Measurements from ENCODE around the gene SLC12A7.
"Not testable (repeated sequence)": the region's sequence is repeated elsewhere in the genome, so short reads cannot be mapped to it uniquely, and the experiment has no call there.

SLC12A7 gene

GRCh38 chr5:1004461-1005248 lies 107.2 kb downstream of the SLC12A7 start:
- Histone ChIP-seq H3K4me1 (ENCODE audit: insufficient read depth, low read length) (peaks cover 4% of the 10 kb centered on the region), H3K27me3 (ENCODE audit: insufficient read depth, low read length) (peaks cover 40% of the 10 kb centered on the region), H3K36me3 (ENCODE audit: insufficient read depth, low read length) (no peaks in the 10 kb centered on the region), H3K9me3 (ENCODE audit: low read length) (no peaks in the 10 kb centered on the region), H2AFZ (ENCODE audit: low read depth, low read length) (no peak overlapping the region), H3K4me3 (ENCODE audit: low read length) (no peak overlapping the region)

GRCh38 chr5:1003296-1003937 lies 108.4 kb downstream of the SLC12A7 start:
- Histone ChIP-seq H3K27me3 (ENCODE audit: insufficient read depth, low read length) (peaks cover 35% of the 10 kb centered on the region), H3K36me3 (ENCODE audit: insufficient read depth, low read length) (no peaks in the 10 kb centered on the region), H2AFZ (ENCODE audit: low read depth, low read length) (no peak overlapping the region), H3K9me3 (ENCODE audit: low read length) (no peaks in the 10 kb centered on the region), H3K4me1 (ENCODE audit: insufficient read depth, low read length) (no peaks in the 10 kb centered on the region), H3K4me3 (ENCODE audit: low read length) (no peak overlapping the region)

- H2AFZ ChIP-seq (ENCODE audit: low read depth, low read length) = no peak overlapping the region
- no peaks in the 10 kb centered on the region for H3K36me3 ChIP-seq (ENCODE audit: insufficient read depth, low read length)
- no peaks in the 10 kb centered on the region for H3K4me1 ChIP-seq (ENCODE audit: insufficient read depth, low read length)
- H3K9me3 ChIP-seq (ENCODE audit: low read length) = no peaks in the 10 kb centered on the region
- peaks cover 32% of the 10 kb centered on the region for H3K27me3 ChIP-seq (ENCODE audit: insufficient read depth, low read length)
- H3K4me3 ChIP-seq (ENCODE audit: low read length) = no peak overlapping the region
Measured at GRCh38 chr5:1002836-1003235, 109.0 kb downstream of the SLC12A7 start.

- H3K27me3 ChIP-seq (ENCODE audit: insufficient read depth, low read length) = peaks cover 26% of the 10 kb centered on the region
- no peak overlapping the region for H3K4me3 ChIP-seq (ENCODE audit: low read length)
- no peak overlapping the region for H2AFZ ChIP-seq (ENCODE audit: low read depth, low read length)
- H3K36me3 ChIP-seq (ENCODE audit: insufficient read depth, low read length) = no peaks in the 10 kb centered on the region
- H3K9me3 ChIP-seq (ENCODE audit: low read length) = no peaks in the 10 kb centered on the region
- peaks cover under 1% of the 10 kb centered on the region for H3K4me1 ChIP-seq (ENCODE audit: insufficient read depth, low read length)
Measured at GRCh38 chr5:1002271-1002546, 109.7 kb downstream of the SLC12A7 start.

GRCh38 chr5:1001406-1002270 lies 110.2 kb downstream of the SLC12A7 start:
- Histone ChIP-seq H3K4me1 (ENCODE audit: insufficient read depth, low read length) (peaks cover 6% of the 10 kb centered on the region), H2AFZ (ENCODE audit: low read depth, low read length) (no peak overlapping the region), H3K36me3 (ENCODE audit: insufficient read depth, low read length) (no peaks in the 10 kb centered on the region), H3K27me3 (ENCODE audit: insufficient read depth, low read length) (peaks cover 23% of the 10 kb centered on the region), H3K9me3 (ENCODE audit: low read length) (no peaks in the 10 kb centered on the region), H3K4me3 (ENCODE audit: low read length) (no peak overlapping the region)

- not testable (repeated sequence) for H2AFZ ChIP-seq (ENCODE audit: low read depth, low read length); H3K4me3 ChIP-seq (ENCODE audit: low read length); H3K36me3 ChIP-seq (ENCODE audit: insufficient read depth, low read length); H3K9me3 ChIP-seq (ENCODE audit: low read length); H3K4me1 ChIP-seq (ENCODE audit: insufficient read depth, low read length)
- peaks cover 16% of the 10 kb centered on the region for H3K27me3 ChIP-seq (ENCODE audit: insufficient read depth, low read length)
Measured at GRCh38 chr5:1000831-1001230, 111.0 kb downstream of the SLC12A7 start.
